Right forelimb (tissue), 1 donor: Measurements from ENCODE around the gene KIF18A.

ENCODE experiments used
- DNase-seq: peaks from one replicate; pipeline ENCODE4 v3.0.0-alpha.2; 2018

KIF18A gene

DNA sequence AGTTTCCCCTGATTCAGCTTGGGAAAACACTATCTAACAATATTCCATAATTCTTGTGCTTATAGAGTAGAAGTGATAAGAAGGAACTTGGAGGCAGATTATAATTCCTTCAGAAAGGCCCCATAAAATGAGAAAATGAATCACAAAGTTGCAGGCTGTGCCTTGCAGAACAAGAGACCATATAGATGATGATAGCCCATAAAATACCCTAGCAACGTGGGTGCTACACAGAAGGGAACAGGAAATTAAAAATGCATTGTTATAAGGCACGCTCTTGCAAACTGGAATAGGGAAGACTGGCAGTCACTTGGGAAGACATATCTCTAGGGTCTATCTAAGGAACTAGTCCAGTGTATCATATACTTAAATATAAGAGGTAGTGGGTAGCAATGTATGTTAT is 67.6 kb downstream of the KIF18A start:
- no peak for DNase-seq

- DNase-seq: no peak
Observed at GRCh38 chr11:28038775-28039174, 69.2 kb downstream of the KIF18A start.

GRCh38 chr11:28026634-28027290 is 81.2 kb downstream of the KIF18A start:
- no peak for DNase-seq

DNA sequence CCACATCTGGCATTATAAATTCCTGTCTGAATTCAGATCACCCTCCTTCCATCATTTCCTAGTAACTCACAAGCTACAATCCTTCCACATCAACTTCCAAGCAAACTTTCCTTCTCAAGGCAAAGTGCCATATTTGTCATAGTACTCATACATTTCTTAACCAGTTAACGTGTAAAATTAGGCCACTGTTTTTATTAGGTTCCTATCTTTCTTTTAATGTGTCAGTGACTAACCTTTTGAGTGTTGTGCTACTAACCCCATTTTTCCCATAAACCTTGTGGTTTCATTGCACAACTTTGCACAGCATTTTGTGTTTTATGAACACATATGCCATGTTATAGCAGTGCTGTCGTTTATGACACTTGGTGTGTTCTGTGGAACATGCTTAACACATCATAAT is 90.1 kb downstream of the KIF18A start:
- DNase-seq: no peak

DNA sequence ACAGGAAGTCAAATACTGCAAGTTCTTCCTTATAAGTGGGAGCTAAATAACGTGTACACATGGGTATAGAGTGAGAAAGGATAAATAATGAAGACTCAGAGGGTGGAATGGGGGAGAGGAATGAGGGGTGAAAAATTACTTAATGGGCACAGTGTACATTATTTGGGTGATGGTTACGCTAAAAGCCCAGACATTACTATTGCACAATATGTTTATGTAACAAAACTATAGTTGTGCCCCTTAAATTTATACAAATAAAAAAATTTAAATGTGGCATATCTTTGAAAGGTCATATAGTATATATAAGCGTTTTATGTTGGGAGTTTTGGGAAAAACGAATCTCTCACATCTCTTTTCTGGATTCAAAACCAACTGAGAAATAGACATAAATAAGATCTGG is 96.1 kb downstream of the KIF18A start:
- DNase-seq: no peak

DNA sequence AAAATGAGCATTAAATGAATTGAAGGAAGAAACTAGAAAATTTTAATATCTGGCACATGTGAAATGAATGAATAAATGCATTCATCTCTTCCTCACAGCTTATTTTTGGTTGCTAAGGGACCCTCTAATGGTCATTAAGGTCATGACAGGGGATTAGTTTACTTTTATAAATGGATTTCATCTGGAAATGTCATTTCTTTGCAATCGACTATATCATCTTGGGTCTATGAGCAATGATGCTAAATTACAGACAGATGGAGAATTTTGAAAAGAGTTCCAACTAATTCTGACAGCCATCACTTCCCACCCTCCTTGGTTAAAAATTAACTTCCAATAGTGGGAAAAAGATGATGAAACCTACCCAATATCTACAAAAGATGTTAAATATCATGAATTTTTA is 98.0 kb downstream of the KIF18A start:
- no peak for DNase-seq

GRCh38 chr11:28009388-28009787 is 98.6 kb downstream of the KIF18A start:
- no peak for DNase-seq

- no peak for DNase-seq
Observed at GRCh38 chr11:28003615-28004014, 104.3 kb downstream of the KIF18A start.

DNA sequence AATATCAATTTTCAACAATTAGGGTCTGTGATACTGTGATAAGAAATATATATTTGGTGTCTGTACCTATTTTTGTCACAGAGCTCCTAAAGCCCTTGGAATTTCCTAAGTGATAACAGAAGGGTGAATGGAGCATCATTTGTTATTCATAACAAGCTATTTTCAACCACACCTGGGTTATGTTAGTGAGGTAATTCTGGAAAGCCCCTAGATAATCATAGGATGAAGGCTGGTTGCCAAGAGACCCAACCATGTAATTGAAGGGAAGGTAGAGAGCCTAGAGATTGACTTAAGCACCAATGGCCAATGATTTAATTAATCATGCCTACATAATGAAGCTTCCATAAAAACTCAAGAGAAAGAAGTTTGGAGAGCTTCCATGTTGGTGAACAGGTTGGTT is 109.4 kb downstream of the KIF18A start:
- DNase-seq: no peak

- DNase-seq: no peak
Observed at GRCh38 chr11:27997344-27997743, 110.6 kb downstream of the KIF18A start.

DNA sequence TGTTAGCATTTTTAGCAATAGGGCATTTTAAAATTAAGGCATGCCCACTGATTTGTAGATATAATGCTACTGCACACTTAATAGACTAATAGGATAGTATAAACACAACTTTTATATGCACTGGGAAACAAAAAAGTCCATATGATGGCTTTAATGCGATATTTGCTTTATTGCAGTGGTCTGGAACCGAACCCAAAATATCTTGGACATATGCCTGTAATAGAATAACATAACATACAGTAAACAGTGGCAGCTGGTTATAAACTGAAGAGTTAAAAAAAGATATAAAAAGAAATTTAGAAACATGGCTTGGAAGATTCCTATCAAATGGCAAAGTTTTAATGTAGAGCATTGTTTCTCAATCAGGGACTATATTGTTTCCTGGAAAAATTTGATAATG is 111.9 kb downstream of the KIF18A start:
- DNase-seq: no peak

- no peak for DNase-seq
Observed at GRCh38 chr11:27995083-27995482, 112.9 kb downstream of the KIF18A start.

GRCh38 chr11:27991736-27992135 is 116.2 kb downstream of the KIF18A start:
- no peak for DNase-seq

GRCh38 chr11:27977527-27977926 is 130.4 kb downstream of the KIF18A start:
- no peak for DNase-seq

GRCh38 chr11:27977031-27977430 is 130.9 kb downstream of the KIF18A start:
- no peak for DNase-seq

- no peak for DNase-seq
Observed at GRCh38 chr11:27976262-27976661, 131.7 kb downstream of the KIF18A start.

DNA sequence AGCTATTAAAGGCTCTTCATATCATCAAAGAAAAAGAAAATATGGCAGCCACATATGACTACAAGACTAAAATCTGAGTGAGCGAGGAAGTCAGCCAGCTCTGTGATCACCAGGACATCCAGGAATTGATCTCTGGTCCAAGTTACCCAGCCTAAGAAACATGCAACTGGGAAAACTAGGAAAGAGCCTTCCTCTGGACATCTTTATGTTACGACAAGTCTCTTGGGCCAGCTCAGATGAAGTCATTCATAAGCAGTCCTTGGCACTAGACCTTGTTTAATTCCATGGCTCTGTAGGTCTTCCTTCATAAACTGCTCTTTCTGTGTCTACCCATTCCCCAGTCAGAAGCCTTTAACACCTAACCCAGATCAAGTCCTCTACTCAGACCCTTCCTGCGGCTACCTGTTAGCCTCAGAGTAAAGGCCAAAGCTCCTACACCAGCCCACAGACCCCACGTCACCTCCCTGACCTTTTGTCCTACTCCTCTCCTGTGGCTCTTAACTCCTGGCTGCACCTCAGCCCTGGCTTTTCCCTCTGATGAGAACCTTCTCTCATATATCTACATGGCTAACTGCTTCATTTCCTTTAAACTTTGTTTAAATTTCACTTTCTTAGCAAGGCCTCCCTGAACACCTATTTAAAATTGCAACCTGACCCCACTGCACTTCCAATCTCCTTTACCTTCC is 134.0 kb downstream of the KIF18A start:
- DNase-seq: no peak

- DNase-seq: no peak
Observed at GRCh38 chr11:27972522-27973170, 135.3 kb downstream of the KIF18A start.

- no peak for DNase-seq
Observed at GRCh38 chr11:27971171-27971570, 136.8 kb downstream of the KIF18A start.
